HK-2 (cell line): Measurements from ENCODE around the gene PRPSAP1.
A peak's percentile ranks its signal among the peaks of the same experiment; 100 is the strongest.

Experiments used
- DNase-seq: peaks from one replicate; pipeline ENCODE4 v3.0.0-alpha.2; 2018; ENCODE audit not compliant: unreplicated experiment

Gene PRPSAP1

DNA sequence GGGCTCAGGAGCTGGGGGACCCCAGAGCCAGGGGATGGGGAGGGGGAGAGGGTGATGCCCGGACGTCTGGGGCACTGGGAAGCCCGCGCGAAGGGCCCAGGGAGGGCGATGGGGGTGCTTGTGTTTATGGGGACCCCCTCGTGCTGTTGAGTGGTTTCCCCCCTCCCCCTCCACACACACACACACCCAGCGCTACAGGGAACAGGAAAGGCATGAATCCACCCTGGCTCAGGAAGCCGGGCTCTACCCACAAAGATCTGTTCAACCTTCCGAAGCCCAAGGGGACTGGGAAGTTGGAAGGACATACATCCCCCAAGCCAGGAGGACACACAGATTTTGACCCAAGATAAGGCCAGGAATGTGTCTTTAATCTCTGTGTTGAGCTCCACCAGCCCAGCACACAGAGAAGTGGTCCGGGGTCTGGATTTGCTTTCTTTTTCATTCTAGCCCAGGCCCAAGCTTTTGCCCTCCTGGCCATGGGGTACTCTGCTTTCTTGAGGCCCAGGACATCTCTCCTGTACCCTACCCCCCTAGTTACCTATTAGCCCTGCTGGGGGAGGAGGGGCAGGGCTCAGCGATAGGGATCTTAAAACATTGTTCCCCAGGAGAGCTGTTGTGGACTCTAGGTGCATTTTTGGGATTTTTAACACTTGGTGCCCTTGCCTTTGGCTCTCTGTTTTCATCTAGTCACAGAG is 87.3 kb downstream of the PRPSAP1 start:
- DNase-seq, result no peak

DNA sequence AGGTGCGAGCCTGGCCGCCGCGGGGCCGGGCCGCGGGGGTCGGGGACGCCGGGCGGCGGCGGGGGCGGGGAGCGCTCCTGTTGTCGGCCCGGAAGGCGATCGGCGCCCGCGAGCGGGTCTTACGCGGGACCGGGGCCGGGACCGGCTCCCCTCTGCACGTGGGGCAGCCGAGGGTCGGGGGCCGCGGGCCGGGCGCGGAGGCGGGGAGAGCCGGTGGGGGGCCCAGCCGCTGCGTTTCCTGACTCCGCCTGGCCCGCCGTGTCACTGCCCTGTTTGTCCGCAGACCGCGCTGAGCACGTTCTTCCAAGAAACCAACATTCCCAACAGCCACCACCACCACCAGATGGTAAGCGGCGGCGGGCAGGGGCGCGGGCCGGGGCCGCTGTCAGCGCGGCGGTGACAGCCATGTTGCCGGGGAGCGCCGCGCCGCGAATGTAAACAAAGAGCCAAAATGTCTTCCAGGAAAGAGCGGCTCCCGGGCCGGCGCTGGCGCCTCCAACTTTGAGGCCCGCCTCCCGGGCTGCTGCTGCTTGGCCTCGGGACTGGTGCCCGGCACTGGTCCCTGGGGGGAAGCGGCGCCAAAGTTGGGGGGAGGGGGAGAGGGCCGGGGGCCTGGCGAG is 88.0 kb downstream of the PRPSAP1 start:
- DNase-seq, result peak; percentile 57

DNA sequence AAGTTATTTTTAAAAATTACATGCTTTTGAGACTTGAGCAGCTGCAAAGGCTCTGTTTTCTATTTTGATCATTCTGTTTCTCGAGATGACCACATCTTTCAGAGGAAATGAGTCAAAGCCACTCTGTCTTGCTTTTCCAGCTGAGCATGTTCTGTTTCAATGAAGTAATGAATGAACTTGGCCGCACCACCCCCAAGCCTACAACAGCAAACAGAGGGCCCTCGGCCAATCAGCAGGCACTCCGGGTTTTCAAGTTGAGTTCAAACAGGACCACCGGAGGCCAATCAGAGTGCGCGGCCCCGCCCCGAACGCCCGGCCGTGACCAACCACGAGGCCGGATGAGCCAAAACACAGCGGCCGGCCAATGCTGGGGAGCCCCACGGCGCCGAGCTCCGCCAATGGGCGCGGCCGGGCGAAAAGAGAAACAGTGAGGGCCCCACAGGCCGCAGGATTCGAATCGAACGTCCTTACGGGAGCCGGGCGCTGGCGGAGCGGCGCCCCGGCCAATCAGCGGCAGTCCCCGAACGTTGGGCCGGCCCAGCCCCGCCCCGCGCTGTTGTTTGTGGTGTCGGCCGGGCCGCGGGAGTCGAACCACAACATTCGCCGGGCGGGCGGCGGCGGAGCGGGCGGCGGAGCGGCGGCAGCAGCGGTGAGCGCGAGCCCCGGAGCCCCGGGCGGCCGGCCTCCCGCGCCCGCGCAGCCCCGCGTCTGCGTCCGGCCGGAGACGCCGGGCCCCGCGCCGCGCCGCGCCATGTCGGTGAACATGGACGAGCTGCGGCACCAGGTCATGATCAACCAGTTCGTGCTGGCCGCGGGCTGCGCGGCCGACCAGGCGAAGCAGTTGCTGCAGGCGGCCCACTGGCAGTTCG is 88.7 kb downstream of the PRPSAP1 start, which contains the start of gene UBALD2:
TSS of gene UBALD2 (plus strand) at position 594 of the 869 bp plus-strand sequence. CDS start at position 752, 158 bp downstream.
- DNase-seq, result peak; percentile 99

DNA sequence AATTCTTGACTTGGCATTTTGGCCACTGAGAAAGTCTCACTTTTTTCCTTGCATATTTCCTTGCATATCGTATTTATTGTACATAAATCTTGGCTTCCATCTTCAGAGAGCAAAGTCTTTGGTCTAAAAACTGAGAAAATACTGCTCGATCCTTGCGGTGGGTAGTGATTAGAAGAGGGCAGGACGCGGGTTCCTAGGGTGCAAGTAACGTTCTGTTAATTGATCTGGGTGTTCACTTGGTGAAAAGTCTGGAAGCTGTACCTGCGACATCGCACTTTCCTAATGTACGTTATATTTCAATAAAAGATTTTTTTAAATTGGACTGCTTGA is 89.3 kb downstream of the PRPSAP1 start:
- no peak for DNase-seq

DNA sequence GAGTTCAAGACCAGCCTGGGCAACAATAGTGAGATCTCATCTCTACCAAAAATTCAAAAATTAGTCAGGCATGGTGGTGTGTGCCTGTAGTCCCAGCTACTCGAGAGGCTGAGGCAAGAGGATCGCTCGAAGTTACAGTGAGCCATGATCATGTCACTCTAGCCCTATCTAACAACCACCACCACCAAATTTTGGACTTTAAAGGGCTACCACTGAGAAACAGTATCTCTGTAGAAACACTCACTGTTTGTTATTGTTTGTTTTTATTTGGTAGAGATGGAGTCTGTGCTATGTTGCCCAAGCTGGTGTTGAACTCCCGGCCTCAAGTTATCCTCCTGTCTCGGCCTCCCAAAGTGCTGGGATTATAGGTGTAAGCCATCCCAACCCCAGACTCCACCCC is 89.8 kb downstream of the PRPSAP1 start:
- DNase-seq, result no peak

DNA sequence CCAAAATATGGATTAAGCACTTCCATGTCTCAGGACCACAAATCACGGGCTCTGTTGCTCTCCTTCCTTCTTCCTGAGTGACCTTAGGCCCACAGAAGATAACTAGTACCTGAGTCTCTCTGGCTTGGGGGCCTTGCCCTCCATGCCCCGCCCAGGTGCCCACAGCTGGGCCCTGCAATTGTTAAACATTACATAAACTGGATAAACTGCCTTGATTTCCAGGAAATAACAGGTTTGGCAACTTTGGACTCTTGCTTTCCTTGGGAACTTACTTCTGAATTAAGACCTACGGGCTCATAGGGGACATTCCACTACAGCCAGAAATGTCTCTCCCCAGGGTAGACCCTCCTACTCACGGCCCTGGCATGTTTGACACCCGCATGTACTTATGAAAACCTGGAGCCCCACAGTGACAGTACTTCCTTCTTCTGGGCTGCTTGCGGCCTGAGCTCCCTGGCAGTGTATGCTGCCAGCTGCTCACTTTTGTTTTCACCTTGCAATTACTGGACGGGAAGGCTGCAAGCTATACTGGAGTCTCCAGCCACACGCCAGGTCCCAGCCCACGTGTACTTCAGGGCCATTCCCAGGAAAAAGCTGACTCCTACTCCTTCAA is 90.9 kb downstream of the PRPSAP1 start:
- no peak for DNase-seq

DNA sequence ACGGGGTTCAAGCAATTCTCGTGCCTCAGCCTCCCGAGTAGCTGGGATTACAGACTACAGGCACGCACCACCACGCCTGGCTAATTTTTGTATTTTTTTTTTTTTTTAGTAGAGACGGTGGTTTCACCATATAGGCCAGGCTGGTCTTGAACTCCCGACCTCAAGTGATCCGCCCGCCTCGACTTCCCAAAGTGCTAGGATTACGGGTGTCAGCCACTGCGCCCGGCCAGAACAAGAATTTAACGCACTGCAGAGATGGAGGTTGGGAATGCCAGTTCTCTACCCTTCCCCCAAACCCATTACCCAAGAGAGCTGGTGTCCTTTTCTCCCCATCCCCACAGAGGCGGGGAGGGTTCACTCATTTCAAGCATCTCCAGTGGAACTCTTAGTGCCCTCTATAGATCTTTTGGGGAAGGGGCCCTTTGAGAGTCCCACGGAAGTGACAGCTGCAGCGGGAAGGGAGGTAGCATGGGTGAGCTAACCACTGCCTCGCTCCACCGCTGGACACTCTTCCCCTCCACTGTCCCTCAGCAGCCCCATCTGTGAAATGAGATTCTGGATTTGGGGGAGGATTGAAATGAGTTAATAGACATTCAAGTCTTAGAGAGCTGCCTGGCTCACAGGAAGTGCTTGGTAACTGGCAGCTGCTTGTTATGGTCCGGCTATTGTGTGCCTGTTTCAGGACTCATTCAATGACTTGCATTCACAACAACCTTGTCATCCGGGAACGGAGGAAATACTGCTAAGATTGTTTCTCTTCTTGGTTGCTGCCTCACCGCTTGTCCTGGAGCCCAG is 92.1 kb downstream of the PRPSAP1 start:
- DNase-seq, result no peak

DNA sequence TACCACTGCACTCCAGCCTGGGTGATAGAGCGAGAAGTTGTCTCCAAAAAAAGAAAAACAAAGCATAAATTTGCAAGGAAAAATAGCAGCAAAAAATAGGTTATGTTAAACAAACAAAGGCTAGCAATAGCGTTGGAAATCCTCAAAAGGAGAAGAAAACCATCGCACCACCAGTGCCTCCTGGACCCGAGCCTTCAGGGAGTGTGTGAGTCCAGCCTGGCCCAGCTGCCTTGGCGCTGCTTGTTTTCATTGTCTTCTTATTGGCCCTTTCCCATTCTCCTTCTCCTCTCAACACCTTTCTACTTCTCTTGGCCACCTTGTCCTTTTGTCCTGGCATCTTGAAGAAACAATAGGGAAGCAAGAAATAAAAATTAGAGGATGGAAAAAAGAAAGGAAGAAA is 93.0 kb downstream of the PRPSAP1 start:
- DNase-seq, result no peak

DNA sequence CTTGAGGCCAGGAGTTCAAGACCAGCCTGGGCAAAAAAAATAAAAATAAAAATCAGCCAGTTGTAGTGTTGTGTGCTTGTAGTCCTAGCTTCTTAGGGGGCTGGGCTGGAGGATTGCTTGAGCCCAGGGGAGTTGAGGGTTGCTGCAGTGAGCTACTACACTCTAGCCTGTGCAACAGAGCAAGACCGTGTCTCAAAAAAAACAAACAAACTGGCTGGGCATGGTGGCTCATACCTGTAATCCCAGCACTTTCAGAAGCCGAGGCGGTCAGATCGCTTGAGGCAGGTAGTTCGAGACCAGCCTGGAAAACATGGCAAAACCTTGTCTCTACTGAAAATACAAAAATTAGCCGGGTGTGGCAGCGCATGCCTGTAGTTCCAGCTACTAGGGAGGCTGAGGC is 93.5 kb downstream of the PRPSAP1 start:
- DNase-seq, result no peak
